GM19455 (cell line): ENCODE results near the gene MRGPRF.
"Not testable (repeated sequence)": the region's sequence is repeated elsewhere in the genome, so short reads cannot be mapped to it uniquely, and the experiment has no call there.

Source experiments
- ATAC-seq: cut with Tn5 transposase; IDR thresholded peaks from one replicate; pipeline ENCODE4 v1.9.1; 2021; ENCODE audit not compliant: unreplicated experiment

The MRGPRF gene

GRCh38 chr11:68989936-68990606, 23.0 kb downstream of the MRGPRF start:
- no peak for ATAC-seq

GRCh38 chr11:68988491-68988890, 24.6 kb downstream of the MRGPRF start:
- ATAC-seq: no peak

- ATAC-seq: no peak
Measured at GRCh38 chr11:68987211-68987610, 25.8 kb downstream of the MRGPRF start.

- ATAC-seq: no peak
Measured at GRCh38 chr11:68983801-68984200, 29.2 kb downstream of the MRGPRF start.

- ATAC-seq: no peak
Measured at GRCh38 chr11:68982134-68982533, 30.9 kb downstream of the MRGPRF start.

- no peak for ATAC-seq
Measured at GRCh38 chr11:68980776-68981065, 32.3 kb downstream of the MRGPRF start, which contains the start of gene MRGPRD. Gene MRGPRD (minus strand): TSS chr11:68980986. CDS start chr11:68980986, 0 bp downstream.

GRCh38 chr11:68979931-68980775, 32.9 kb downstream of the MRGPRF start:
- ATAC-seq: no peak

- no peak for ATAC-seq
Measured at GRCh38 chr11:68978931-68979594, 34.0 kb downstream of the MRGPRF start.

GRCh38 chr11:68978626-68978930, 34.5 kb downstream of the MRGPRF start:
- no peak for ATAC-seq

- no peak for ATAC-seq
Measured at GRCh38 chr11:68977781-68978625, 35.0 kb downstream of the MRGPRF start.

GRCh38 chr11:68976563-68976962, 36.5 kb downstream of the MRGPRF start:
- no peak for ATAC-seq

GRCh38 chr11:68976095-68976494, 37.0 kb downstream of the MRGPRF start:
- no peak for ATAC-seq

GRCh38 chr11:68974421-68975194, 38.4 kb downstream of the MRGPRF start:
- ATAC-seq: no peak

- ATAC-seq: not testable (repeated sequence)
Measured at GRCh38 chr11:68973706-68974105, 39.3 kb downstream of the MRGPRF start.

- ATAC-seq: no peak
Measured at GRCh38 chr11:68973219-68973618, 39.8 kb downstream of the MRGPRF start.

GRCh38 chr11:68970921-68971636, 42.0 kb downstream of the MRGPRF start:
- ATAC-seq: no peak

GRCh38 chr11:68969386-68969785, 43.7 kb downstream of the MRGPRF start:
- no peak for ATAC-seq

GRCh38 chr11:68968306-68969250, 44.5 kb downstream of the MRGPRF start:
- ATAC-seq: no peak
